ENCODE data around the gene AGBL4. TPM values are rescaled to one million over a fixed set of nuclear protein-coding genes. Genes with fewer than 3 reads are reported as not detected.

Gene AGBL4
- total RNA-seq, 1 donor from 2014 or later: 0.52 TPM

GRCh38 chr1:49185450-49185980, 838.2 kb downstream of the AGBL4 start:
- no peak for DNase-seq (ENCODE audit: low spot score)

GRCh38 chr1:49183489-49183888, 840.3 kb downstream of the AGBL4 start:
- no peak for DNase-seq (ENCODE audit: low spot score)

DNA sequence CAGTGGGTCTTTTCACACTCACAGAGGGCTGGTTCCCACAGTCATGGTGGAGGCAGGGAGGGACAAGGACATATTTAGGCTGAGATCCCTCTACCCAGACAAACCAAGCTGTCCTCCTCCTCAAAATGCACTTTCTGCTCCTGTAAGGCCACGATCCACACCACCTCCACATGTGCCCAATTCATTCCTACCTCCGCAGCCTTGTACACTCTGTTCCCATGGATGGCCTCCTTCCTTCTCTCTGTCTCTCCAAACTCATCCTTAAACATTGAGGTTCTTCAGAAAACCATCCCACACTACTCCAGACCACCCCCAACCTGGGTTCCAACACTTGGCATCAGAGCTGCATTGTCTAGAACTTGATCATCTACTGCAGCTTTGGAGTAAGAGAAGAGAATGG, 842.7 kb downstream of the AGBL4 start:
- no peak for DNase-seq (ENCODE audit: low spot score)

- no peak for DNase-seq (ENCODE audit: low spot score)
Observed at GRCh38 chr1:49171941-49172593, 851.7 kb downstream of the AGBL4 start.

- no peak for DNase-seq (ENCODE audit: low spot score)
Observed at GRCh38 chr1:49166031-49166430, 857.7 kb downstream of the AGBL4 start.

GRCh38 chr1:49163031-49163430, 860.7 kb downstream of the AGBL4 start:
- no peak for DNase-seq (ENCODE audit: low spot score)

DNA sequence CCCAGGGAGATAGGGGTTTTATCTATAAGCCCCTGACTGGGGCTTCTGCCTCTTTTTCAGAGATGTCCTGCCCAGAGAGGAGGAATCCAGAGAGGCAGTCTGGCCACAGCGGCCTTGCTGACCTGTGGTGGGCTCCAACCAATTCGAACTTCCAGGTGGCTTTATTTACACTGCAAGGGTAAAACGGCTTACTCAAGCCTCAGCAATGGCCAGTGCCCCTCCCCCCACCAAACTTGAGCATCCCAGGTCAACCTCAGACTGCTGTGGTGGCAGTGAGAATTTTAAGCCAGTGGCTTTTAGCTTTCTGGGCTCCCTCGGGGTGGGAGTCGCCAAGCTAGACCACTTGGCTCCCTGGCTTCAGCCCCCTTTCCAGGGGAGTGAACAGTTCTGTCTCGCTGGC, 863.1 kb downstream of the AGBL4 start:
- no peak for DNase-seq (ENCODE audit: low spot score)

DNA sequence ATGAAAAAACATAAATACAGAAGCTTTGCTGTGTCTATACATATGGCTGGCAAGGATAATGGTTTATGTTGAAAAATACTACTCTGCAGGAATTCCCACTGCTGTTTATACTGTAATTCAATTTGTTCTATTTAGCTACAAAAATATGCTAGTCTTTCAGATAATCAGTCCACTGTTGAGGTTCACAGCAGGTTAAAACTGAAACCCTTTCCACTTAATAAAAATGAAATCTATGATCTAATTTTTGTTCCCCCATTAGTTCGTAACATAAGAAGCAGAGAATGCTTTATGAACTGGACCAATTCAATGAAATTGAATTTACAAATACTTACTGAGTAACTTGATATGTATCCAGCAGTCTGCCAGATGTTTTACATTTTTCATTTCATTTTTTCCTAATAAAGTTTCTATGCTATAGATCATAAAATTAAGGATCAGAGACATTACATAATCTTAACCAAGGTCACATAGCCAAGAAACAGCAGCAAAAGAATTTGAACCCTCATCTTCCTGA, 887.0 kb downstream of the AGBL4 start:
- DNase-seq (ENCODE audit: low spot score): no peak

GRCh38 chr1:49125746-49126145, 898.0 kb downstream of the AGBL4 start:
- no peak for DNase-seq (ENCODE audit: low spot score)

DNA sequence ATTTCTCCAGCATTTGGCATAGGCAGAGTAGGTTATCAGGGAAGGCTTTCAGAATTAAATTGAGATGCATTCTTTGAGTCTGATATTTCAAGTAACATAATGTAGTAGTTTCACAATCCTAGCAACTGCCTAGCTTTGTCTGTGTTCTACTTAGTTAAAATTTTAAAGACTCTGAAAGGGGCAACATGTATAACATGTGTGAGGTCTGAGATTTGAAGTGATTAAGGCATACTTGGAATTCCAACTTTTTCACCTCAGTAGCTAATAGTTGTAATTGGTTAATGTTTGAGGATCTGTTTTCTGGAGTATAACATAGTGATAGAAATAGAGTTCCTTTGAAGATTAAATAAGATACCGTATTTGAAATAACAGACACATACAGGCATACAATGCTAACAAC, 911.8 kb downstream of the AGBL4 start:
- no peak for DNase-seq (ENCODE audit: low spot score)

GRCh38 chr1:49106445-49106844, 917.3 kb downstream of the AGBL4 start:
- no peak for DNase-seq (ENCODE audit: low spot score)

GRCh38 chr1:49104575-49104974, 919.2 kb downstream of the AGBL4 start:
- DNase-seq (ENCODE audit: low spot score): no peak

GRCh38 chr1:49102752-49103151, 921.0 kb downstream of the AGBL4 start:
- no peak for DNase-seq (ENCODE audit: low spot score)

GRCh38 chr1:49098866-49099265, 924.9 kb downstream of the AGBL4 start:
- no peak for DNase-seq (ENCODE audit: low spot score)

GRCh38 chr1:49086327-49086726, 937.4 kb downstream of the AGBL4 start:
- DNase-seq (ENCODE audit: low spot score): no peak

GRCh38 chr1:49085079-49085478, 938.7 kb downstream of the AGBL4 start:
- DNase-seq (ENCODE audit: low spot score): no peak

DNA sequence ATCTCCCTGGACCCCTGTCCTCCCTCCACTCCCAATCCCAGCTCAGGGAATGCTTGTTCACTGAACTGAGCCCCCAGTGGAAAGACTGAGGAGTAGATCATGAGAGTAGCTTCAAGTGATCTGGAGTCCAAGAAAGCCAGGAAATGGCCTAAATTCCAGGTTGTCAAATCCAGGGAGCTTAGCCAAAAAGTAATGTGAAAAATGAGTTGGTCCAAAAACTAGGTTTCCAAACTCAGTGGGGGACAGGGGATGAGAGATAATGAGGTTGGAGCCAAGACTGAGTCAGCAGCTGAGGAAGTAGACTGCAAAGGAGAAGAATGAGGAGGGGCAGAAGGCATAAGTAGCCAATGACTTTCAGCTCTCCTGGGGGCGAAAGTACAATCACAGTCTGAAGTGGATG, 963.0 kb downstream of the AGBL4 start:
- no peak for DNase-seq (ENCODE audit: low spot score)

DNA sequence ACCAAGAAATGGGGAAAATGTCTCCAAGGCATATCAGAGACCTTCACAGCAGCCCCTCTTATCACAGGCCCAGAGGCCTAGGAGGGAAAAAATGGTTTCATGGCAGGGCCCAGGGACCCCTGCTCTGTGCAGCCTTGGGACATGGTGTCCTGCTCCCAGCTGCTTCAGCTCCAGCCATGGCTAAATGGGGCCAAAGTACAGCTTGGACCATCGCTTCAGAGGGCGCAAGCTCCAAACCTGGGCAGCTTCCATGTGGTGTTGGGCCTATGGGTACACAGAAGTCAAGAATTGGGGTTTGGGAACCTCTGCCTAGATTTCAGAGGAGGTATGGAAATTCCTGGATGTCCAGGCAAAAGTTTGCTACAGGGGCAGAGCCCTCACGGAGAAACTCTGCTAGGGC, 964.7 kb downstream of the AGBL4 start:
- no peak for DNase-seq (ENCODE audit: low spot score)

GRCh38 chr1:49052102-49052501, 971.7 kb downstream of the AGBL4 start:
- DNase-seq (ENCODE audit: low spot score): no peak

DNA sequence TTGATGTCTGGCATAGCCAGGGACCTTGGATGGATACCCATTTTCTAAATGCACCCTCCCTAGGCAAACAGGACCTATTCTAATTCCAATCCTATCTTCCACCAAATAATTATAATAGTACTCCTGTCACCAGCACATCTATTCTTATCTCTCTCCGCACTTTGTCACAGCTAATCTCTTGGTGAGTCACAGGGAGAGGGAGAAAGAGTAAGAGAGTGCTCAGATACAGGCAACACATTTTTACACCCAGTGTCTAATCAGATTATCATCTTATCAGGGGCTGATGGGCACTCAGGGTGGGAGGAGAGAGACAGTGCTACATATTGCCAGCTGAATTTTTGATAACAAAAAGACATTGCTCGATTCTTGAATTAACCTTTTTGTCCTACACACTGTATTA, 972.1 kb downstream of the AGBL4 start:
- DNase-seq (ENCODE audit: low spot score): no peak

- no peak for DNase-seq (ENCODE audit: low spot score)
Observed at GRCh38 chr1:49050041-49050440, 973.7 kb downstream of the AGBL4 start.

GRCh38 chr1:49048188-49048587, 975.6 kb downstream of the AGBL4 start:
- no peak for DNase-seq (ENCODE audit: low spot score)

- no peak for DNase-seq (ENCODE audit: low spot score)
Observed at GRCh38 chr1:49046305-49046704, 977.4 kb downstream of the AGBL4 start.

DNA sequence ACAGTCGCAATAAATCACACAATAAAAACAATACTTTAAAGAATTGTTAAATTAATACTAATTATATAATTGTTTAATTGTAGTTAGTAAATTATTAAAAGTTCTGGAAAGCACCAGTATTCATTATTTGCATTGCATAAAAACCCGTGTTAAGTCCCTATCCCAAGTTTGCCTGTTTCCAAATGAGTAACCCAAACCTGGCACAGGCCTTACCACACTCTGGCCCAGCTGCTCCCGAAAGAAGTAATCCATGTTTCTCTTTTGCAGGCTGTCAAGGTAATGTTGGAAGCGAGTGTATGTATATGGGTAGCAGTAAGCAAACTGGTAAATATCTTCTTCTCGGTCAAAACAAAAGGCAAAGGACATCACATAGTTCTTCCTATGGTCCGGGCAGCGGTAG, 978.4 kb downstream of the AGBL4 start:
- no peak for DNase-seq (ENCODE audit: low spot score)

Data from mucosa of gallbladder (tissue), 1 donor.